ENCODE data around the gene MEP1A.

DNA sequence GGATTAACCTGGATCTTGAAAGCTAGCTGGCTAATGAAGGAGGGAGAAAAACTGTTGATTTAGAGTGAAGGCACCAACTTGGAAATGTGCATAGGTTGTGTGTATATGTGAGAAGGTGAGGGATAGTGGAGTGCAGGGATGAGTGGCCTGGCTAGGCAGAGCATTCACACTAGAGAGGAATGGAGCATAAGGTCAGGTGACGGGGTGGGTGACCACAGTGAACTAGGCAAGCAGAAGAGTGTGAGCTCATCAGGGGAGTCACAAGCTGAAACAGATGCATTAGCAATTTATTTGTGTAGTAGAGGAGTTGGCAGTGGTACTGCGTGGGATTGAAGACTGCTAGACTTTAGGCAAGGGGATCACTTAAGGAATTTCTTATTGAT lies 36.0 kb upstream of the MEP1A start:
- TF ChIP-seq, protein P1, sequence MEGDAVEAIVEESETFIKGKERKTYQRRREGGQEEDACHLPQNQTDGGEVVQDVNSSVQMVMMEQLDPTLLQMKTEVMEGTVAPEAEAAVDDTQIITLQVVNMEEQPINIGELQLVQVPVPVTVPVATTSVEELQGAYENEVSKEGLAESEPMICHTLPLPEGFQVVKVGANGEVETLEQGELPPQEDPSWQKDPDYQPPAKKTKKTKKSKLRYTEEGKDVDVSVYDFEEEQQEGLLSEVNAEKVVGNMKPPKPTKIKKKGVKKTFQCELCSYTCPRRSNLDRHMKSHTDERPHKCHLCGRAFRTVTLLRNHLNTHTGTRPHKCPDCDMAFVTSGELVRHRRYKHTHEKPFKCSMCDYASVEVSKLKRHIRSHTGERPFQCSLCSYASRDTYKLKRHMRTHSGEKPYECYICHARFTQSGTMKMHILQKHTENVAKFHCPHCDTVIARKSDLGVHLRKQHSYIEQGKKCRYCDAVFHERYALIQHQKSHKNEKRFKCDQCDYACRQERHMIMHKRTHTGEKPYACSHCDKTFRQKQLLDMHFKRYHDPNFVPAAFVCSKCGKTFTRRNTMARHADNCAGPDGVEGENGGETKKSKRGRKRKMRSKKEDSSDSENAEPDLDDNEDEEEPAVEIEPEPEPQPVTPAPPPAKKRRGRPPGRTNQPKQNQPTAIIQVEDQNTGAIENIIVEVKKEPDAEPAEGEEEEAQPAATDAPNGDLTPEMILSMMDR (IDR thresholded peaks at IDR 0.05; ENCODE audit: insufficient read depth, low read length): no peak
- TF ChIP-seq POLR2AphosphoS5 (IDR thresholded peaks at IDR 0.05; ENCODE audit: low read depth): no peak
- TF ChIP-seq, protein P2, sequence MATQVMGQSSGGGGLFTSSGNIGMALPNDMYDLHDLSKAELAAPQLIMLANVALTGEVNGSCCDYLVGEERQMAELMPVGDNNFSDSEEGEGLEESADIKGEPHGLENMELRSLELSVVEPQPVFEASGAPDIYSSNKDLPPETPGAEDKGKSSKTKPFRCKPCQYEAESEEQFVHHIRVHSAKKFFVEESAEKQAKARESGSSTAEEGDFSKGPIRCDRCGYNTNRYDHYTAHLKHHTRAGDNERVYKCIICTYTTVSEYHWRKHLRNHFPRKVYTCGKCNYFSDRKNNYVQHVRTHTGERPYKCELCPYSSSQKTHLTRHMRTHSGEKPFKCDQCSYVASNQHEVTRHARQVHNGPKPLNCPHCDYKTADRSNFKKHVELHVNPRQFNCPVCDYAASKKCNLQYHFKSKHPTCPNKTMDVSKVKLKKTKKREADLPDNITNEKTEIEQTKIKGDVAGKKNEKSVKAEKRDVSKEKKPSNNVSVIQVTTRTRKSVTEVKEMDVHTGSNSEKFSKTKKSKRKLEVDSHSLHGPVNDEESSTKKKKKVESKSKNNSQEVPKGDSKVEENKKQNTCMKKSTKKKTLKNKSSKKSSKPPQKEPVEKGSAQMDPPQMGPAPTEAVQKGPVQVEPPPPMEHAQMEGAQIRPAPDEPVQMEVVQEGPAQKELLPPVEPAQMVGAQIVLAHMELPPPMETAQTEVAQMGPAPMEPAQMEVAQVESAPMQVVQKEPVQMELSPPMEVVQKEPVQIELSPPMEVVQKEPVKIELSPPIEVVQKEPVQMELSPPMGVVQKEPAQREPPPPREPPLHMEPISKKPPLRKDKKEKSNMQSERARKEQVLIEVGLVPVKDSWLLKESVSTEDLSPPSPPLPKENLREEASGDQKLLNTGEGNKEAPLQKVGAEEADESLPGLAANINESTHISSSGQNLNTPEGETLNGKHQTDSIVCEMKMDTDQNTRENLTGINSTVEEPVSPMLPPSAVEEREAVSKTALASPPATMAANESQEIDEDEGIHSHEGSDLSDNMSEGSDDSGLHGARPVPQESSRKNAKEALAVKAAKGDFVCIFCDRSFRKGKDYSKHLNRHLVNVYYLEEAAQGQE (IDR thresholded peaks at IDR 0.05; ENCODE audit: insufficient replicate concordance, low read depth): no peak
- TF ChIP-seq GABPA (IDR thresholded peaks at IDR 0.05; ENCODE audit: low read depth): no peak
- TF ChIP-seq SPI1 (IDR thresholded peaks at IDR 0.05; ENCODE audit: borderline replicate concordance, low read depth): no peak

Measured in HL-60 (cell line).